Vagina (tissue), 2 donors: ENCODE data around the gene SLC22A3.

ENCODE experiments used
- POLR2A ChIP-seq, 2 donors: fragments of 450-650 bp; IDR thresholded peaks; one replicate each; pipeline ENCODE4 v1.6.1; 2017; ENCODE audit warnings: antibody characterized with exemption in 2 of 2, mild to moderate bottlenecking in 2 of 2, moderate library complexity in 2 of 2
- POLR2AphosphoS5 ChIP-seq, 2 donors: sonication (generic); formaldehyde crosslinking; IDR thresholded peaks; one replicate each; pipeline ENCODE4 v1.9.0; 2017; ENCODE audit warnings: antibody characterized with exemption in 2 of 2, mild to moderate bottlenecking in 2 of 2, low read depth in 1 of 2; ENCODE audit not compliant: insufficient read depth in 1 of 2
- TF ChIP-seq, protein P1 (sequence below), 3 experiments: fragments of 450-650 bp in 2 of 3; fragments of 200-600 bp in 1 of 3; sonication (generic) in 1 of 3; IDR thresholded peaks; one replicate each; pipeline ENCODE4 v1.5.1; 2017 to 2019; ENCODE audit warnings: antibody characterized with exemption in 3 of 3, mild to moderate bottlenecking in 2 of 3, moderate library complexity in 2 of 3

DNA sequence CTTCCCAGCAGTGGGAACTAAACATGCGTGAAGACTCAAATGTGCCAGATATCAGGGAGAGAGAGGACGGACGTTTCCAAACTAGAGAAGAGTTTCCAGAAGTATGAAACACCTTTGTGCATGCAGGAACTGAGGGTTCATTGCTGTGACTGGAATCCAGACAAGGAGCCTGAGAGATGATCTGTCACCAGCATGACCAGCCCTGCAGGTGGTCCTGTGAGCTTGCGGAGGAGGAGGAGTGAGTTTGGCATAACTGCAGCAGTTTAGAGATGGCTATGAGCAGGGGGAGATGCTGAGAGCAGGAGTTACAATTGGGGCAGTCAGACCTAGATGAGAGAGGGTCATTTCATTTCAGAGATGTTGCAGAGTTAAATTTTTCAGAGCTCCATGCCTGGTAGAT lies 89.6 kb downstream of the SLC22A3 start:
- TF ChIP-seq, protein P1, sequence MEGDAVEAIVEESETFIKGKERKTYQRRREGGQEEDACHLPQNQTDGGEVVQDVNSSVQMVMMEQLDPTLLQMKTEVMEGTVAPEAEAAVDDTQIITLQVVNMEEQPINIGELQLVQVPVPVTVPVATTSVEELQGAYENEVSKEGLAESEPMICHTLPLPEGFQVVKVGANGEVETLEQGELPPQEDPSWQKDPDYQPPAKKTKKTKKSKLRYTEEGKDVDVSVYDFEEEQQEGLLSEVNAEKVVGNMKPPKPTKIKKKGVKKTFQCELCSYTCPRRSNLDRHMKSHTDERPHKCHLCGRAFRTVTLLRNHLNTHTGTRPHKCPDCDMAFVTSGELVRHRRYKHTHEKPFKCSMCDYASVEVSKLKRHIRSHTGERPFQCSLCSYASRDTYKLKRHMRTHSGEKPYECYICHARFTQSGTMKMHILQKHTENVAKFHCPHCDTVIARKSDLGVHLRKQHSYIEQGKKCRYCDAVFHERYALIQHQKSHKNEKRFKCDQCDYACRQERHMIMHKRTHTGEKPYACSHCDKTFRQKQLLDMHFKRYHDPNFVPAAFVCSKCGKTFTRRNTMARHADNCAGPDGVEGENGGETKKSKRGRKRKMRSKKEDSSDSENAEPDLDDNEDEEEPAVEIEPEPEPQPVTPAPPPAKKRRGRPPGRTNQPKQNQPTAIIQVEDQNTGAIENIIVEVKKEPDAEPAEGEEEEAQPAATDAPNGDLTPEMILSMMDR (IDR thresholded peaks at IDR 0.05) = no peak
- TF ChIP-seq POLR2A (IDR thresholded peaks at IDR 0.05) (no peak), POLR2AphosphoS5 (IDR thresholded peaks at IDR 0.05; ENCODE audit: insufficient read depth in 1 of 2, low read depth in 1 of 2) (no peak)
